Mesenchymal stem cell (in vitro differentiated cells and primary cell): ENCODE data around the gene FTO.

ENCODE experiments used
- DNase-seq: peaks from one replicate; pipeline ENCODE4 v3.0.0-alpha.2; 2013
- H2AFZ ChIP-seq: one replicate; pipeline ENCODE4 v1.6.1; 2013; ENCODE audit warnings: low read depth, mild to moderate bottlenecking, control low read depth, inconsistent platforms, low read length, moderate library complexity
- H2AK5ac ChIP-seq: 2 replicates; pipeline ENCODE4 v1.6.1; 2013; ENCODE audit warnings: low read length, moderate library complexity, mild to moderate bottlenecking, inconsistent platforms; ENCODE audit not compliant: severe bottlenecking
- H2BK120ac ChIP-seq: one replicate; pipeline ENCODE4 v1.6.1; 2013; ENCODE audit warnings: low read depth, mild to moderate bottlenecking, inconsistent platforms, low read length, moderate library complexity
- H2BK12ac ChIP-seq, 2 experiments: one replicate each; pipeline ENCODE4 v1.6.1; 2013; ENCODE audit warnings: inconsistent platforms in 2 of 2, low read length in 2 of 2, mild to moderate bottlenecking in 2 of 2, moderate library complexity in 2 of 2, control low read depth in 1 of 2
- H2BK15ac ChIP-seq: one replicate; pipeline ENCODE4 v1.6.1; 2013; ENCODE audit warnings: mild to moderate bottlenecking, low read depth, inconsistent platforms; ENCODE audit not compliant: poor library complexity, severe bottlenecking
- H2BK5ac ChIP-seq: 2 replicates; pipeline ENCODE4 v1.6.1; 2013; ENCODE audit warnings: low read depth, mild to moderate bottlenecking, low read length, control low read depth, inconsistent platforms; ENCODE audit not compliant: poor library complexity, severe bottlenecking
- H3K14ac ChIP-seq, 2 experiments: one replicate each; pipeline ENCODE4 v1.6.1; 2013; ENCODE audit warnings: inconsistent platforms in 2 of 2, low read length in 2 of 2, control low read depth in 1 of 2, mild to moderate bottlenecking in 1 of 2, moderate library complexity in 1 of 2
- H3K18ac ChIP-seq, 2 experiments: one replicate each; pipeline ENCODE4 v1.6.1; 2013; ENCODE audit warnings: inconsistent platforms in 2 of 2, low read length in 2 of 2, control low read depth in 1 of 2, low read depth in 1 of 2, mild to moderate bottlenecking in 1 of 2
- H3K23ac ChIP-seq, 2 experiments: one replicate each; pipeline ENCODE4 v1.6.1; 2013; ENCODE audit warnings: inconsistent platforms in 2 of 2, low read length in 2 of 2, mild to moderate bottlenecking in 2 of 2, moderate library complexity in 2 of 2, control low read depth in 1 of 2
- H3K27ac ChIP-seq: 2 replicates; pipeline ENCODE4 v1.5.1; 2013; ENCODE audit warnings: mild to moderate bottlenecking, moderate library complexity, low read length, control low read depth, inconsistent platforms; ENCODE audit not compliant: poor library complexity, severe bottlenecking
- H3K27me3 ChIP-seq, 2 experiments: 2 replicates each; pipeline versions ENCODE4 v1.6.1 to v1.7.0; 2013; ENCODE audit warnings: low read length in 2 of 2, mild to moderate bottlenecking in 2 of 2, moderate library complexity in 2 of 2, control low read depth in 1 of 2, inconsistent platforms in 1 of 2; ENCODE audit not compliant: control insufficient read depth in 1 of 2, insufficient read depth in 1 of 2
- H3K36me3 ChIP-seq, 2 experiments: 2 replicates each; pipeline versions ENCODE4 v1.6.1 to v1.7.0; 2013; ENCODE audit warnings: low read length in 2 of 2, control low read depth in 1 of 2, inconsistent platforms in 1 of 2, low read depth in 1 of 2, mild to moderate bottlenecking in 1 of 2; ENCODE audit not compliant: insufficient read depth in 2 of 2, control insufficient read depth in 1 of 2
- H3K4ac ChIP-seq, 2 experiments: one replicate each; pipeline ENCODE4 v1.6.1; 2013; ENCODE audit warnings: inconsistent platforms in 2 of 2, low read length in 2 of 2, mild to moderate bottlenecking in 2 of 2, moderate library complexity in 2 of 2, control low read depth in 1 of 2, low read depth in 1 of 2
- H3K4me1 ChIP-seq: 2 replicates; pipeline ENCODE4 v1.6.1; 2013; ENCODE audit warnings: low read depth, low read length, control low read depth; ENCODE audit not compliant: control insufficient read depth, insufficient read depth
- H3K4me2 ChIP-seq: 2 replicates; pipeline ENCODE4 v1.6.1; 2013; ENCODE audit warnings: low read length, mild to moderate bottlenecking, inconsistent platforms; ENCODE audit not compliant: poor library complexity, severe bottlenecking
- H3K4me3 ChIP-seq, 2 experiments: 2 replicates each; pipeline versions ENCODE4 v1.5.1 to v1.7.0; 2013; ENCODE audit warnings: low read length in 2 of 2, mild to moderate bottlenecking in 2 of 2, control low read depth in 1 of 2, low read depth in 1 of 2; ENCODE audit not compliant: insufficient read depth in 1 of 2
- H3K79me1 ChIP-seq: replicated peaks from 2 replicates; pipeline ENCODE4 v1.6.1; 2013; ENCODE audit warnings: mild to moderate bottlenecking, control low read depth, low read length, inconsistent platforms; ENCODE audit not compliant: poor library complexity, severe bottlenecking
- H3K9ac ChIP-seq: 2 replicates; pipeline ENCODE4 v1.7.0; 2013; ENCODE audit warnings: mild to moderate bottlenecking, low read length, moderate library complexity
- H3K9me3 ChIP-seq: 2 replicates; pipeline ENCODE4 v1.7.0; 2013; ENCODE audit warnings: mild to moderate bottlenecking, low read length; ENCODE audit not compliant: control insufficient read depth
- H4K8ac ChIP-seq: one replicate; pipeline ENCODE4 v1.6.1; 2013; ENCODE audit warnings: inconsistent platforms, mild to moderate bottlenecking, low read length, moderate library complexity
- H4K91ac ChIP-seq: one replicate; pipeline ENCODE4 v1.6.1; 2013; ENCODE audit warnings: mild to moderate bottlenecking, low read length, inconsistent platforms
- WGBS: methylation state at CpG from one replicate; pipeline ENCODE4 v1.1.7; 2013; ENCODE audit warnings: mixed read lengths; 5-methylcytosine and 5-hydroxymethylcytosine counted together

FTO gene

DNA sequence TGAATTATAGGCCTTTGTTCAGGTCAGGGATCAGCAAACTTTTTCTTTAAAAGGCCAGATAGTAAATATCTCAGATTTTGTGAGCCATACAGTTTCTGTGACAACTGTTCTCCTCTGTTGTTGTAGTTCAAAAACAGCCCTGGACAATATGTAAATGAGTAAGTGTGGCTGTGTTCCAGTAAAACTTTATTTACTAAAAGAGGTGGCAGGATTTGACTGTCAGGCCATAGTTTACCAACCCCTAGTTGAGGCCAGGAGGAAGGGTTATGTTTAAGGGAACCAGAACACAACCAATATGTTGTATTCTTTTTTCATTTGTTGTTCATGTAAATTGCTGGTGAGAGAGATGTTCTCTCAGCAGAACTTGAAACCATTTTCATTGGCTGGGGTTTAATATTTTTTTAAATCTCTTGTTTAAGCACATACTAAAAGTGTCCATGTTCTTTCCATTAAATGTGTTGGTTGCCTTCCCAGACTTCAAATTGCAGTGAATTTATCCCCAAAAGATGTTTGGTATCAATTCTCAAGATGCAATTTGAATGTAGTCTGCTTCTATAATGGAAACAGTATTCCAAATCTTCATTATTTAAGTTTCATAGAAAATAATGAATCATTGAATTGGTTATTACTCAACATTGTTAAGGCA, 260.3 kb downstream of the FTO start:
- no peak overlapping the region for H4K8ac ChIP-seq
- no peak for DNase-seq

DNA sequence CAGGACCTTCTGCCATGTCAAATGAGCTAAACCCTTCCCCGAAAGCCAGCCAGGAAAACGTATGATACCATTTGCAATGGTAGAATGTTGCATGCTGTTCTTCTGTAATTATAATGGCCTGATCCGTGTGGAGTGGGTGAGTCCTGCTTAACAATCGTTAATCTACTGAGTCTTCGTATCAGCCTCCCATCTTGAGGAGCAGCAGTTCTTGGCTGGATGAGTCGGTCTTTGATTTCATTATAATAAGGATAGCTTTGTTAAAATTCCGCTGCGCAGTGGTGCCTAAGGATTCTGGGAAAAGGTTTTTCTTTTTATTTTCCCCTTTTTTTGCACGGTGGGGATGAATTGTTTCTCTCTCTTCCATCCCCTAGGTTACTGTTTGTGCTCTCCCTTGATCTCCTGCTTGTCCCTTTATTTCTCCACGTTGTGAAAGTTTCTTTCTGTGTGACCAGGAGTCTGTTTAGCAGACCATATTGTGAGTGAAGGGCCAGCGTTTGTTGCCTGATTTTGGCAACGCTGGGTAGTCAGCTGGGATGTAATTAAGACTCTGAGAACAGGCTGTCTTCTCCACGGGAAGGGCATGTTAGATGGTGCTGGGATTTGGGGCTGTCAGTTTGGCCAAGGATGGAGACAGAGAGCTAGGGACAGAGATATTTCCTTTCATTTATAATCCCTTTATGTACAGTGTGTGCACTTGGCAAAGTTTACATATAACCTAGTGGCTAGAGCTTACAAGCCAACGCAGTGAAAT, 263.0 kb downstream of the FTO start:
- no peak overlapping the region for H3K9ac ChIP-seq
- H3K27ac ChIP-seq, result no peak overlapping the region
- no peak overlapping the region for H2BK12ac ChIP-seq
- H4K8ac ChIP-seq, result no peak overlapping the region
- DNase-seq, result no peak
- no peak overlapping the region for H2BK120ac ChIP-seq
- H2AFZ ChIP-seq, result no peak overlapping the region
- no peaks in the 10 kb centered on the region for H3K4me1 ChIP-seq
- H3K18ac ChIP-seq, result no peak overlapping the region
- H2BK5ac ChIP-seq, result no peak overlapping the region
- WGBS, result 92% methylated on average over 12 of the region's 14 CpGs
- no peak overlapping the region for H3K4ac ChIP-seq
- no peak overlapping the region for H4K91ac ChIP-seq
- H2BK15ac ChIP-seq, result no peak overlapping the region
- no peak overlapping the region for H3K4me3 ChIP-seq
- peaks cover 9% of the 10 kb centered on the region for H3K79me1 ChIP-seq
- peaks cover 0 to 2% of the 10 kb centered on the region in 2 experiments for H3K36me3 ChIP-seq
- no peak overlapping the region for H3K14ac ChIP-seq
- H3K27me3 ChIP-seq, result no peaks in the 10 kb centered on the region
- no peak overlapping the region for H3K4me2 ChIP-seq
- no peak overlapping the region for H3K23ac ChIP-seq
- H3K9me3 ChIP-seq, result no peaks in the 10 kb centered on the region
- H2AK5ac ChIP-seq, result no peak overlapping the region

More for the DNA sequence above, 260.3 kb downstream of the FTO start:
- H3K4me1 ChIP-seq, result no peaks in the 10 kb centered on the region
- H2AK5ac ChIP-seq, result no peak overlapping the region
- no peak overlapping the region for H2BK5ac ChIP-seq
- H3K9me3 ChIP-seq, result no peaks in the 10 kb centered on the region
- H3K18ac ChIP-seq, result no peak overlapping the region
- H2BK120ac ChIP-seq, result no peak overlapping the region
- no peaks in the 10 kb centered on the region for H3K36me3 ChIP-seq
- H3K27me3 ChIP-seq, result no peaks in the 10 kb centered on the region
- no peak overlapping the region for H4K91ac ChIP-seq
- no peak overlapping the region for H2AFZ ChIP-seq
- H2BK15ac ChIP-seq, result no peak overlapping the region
- no peak overlapping the region for H3K27ac ChIP-seq
- no peak overlapping the region for H3K4me2 ChIP-seq
- H3K9ac ChIP-seq, result no peak overlapping the region
- no peak overlapping the region for H3K4me3 ChIP-seq
- H2BK12ac ChIP-seq, result no peak overlapping the region
- peaks cover 7% of the 10 kb centered on the region for H3K79me1 ChIP-seq
- H3K14ac ChIP-seq, result no peak overlapping the region
- no peak overlapping the region for H3K23ac ChIP-seq
- no peak overlapping the region for H3K4ac ChIP-seq

DNA sequence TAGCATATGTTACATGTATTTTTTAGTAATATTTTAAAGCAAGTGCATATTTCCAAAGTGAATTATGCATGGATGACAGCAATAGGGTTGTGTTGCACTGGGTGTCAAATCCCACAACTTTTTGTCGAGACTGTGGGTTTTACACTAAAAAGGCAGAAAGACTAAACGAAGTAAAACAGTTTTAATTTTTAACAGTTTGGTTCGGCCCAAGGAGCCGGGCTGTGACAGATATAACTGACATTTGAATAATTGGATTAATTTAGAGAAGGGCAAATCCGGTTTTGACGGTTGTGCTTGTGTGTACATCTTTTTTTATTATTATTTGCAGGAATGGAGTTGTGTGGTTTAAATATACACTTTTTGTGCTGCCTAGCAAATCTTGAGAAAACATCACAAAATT, 263.6 kb downstream of the FTO start:
- WGBS, result 88% methylated on average over 6 of the region's 6 CpGs
- Histone ChIP-seq H3K9ac (no peak overlapping the region), H3K4me1 (no peaks in the 10 kb centered on the region), H2BK5ac (no peak overlapping the region), H2BK15ac (no peak overlapping the region), H2AK5ac (no peak overlapping the region), H3K14ac (no peak overlapping the region), H3K18ac (no peak overlapping the region), H2AFZ (no peak overlapping the region), H2BK12ac (no peak overlapping the region), H2BK120ac (no peak overlapping the region), H3K27me3 (no peaks in the 10 kb centered on the region), H3K36me3 (peaks cover 0 to 2% of the 10 kb centered on the region in 2 experiments), H3K27ac (no peak overlapping the region), H3K23ac (no peak overlapping the region), H3K4ac (no peak overlapping the region), H3K4me3 (no peak overlapping the region), H3K4me2 (no peak overlapping the region), H3K9me3 (no peaks in the 10 kb centered on the region), H4K8ac (no peak overlapping the region), H4K91ac (no peak overlapping the region), H3K79me1 (peaks cover 9% of the 10 kb centered on the region)
- DNase-seq, result no peak

DNA sequence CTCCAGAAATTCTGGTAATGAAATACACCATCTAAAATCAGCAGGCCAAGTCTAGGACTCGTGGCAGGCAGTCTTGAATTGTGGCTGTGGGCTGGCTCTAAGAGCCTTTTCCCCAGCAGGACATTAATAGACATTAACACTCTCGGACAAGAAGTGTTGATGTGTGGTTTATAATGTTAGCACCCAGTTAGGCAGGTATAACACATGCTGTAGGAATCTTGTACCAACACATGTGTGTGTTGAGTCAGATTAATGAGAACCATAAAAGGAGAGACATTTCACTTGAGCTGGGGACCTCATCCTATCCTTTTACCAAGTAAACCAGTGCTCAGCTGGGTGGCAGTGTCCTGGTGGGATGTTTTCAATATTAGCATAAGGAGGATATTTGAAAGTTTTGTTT, 264.5 kb downstream of the FTO start:
- H3K18ac ChIP-seq, result no peak overlapping the region
- H2BK120ac ChIP-seq, result no peak overlapping the region
- H3K9ac ChIP-seq, result peak overlapping the region; percentile 4
- H3K9me3 ChIP-seq, result no peaks in the 10 kb centered on the region
- H3K23ac ChIP-seq, result no peak overlapping the region
- no peak overlapping the region for H2BK5ac ChIP-seq
- H3K27me3 ChIP-seq, result no peaks in the 10 kb centered on the region
- H2BK15ac ChIP-seq, result no peak overlapping the region
- 59% methylated on average over 2 of the region's 2 CpGs for WGBS
- no peak overlapping the region for H3K4me2 ChIP-seq
- peaks cover 0 to 2% of the 10 kb centered on the region in 2 experiments for H3K36me3 ChIP-seq
- no peak overlapping the region for H3K27ac ChIP-seq
- H4K91ac ChIP-seq, result no peak overlapping the region
- no peak overlapping the region for H3K4me3 ChIP-seq
- no peak overlapping the region for H2AK5ac ChIP-seq
- no peak overlapping the region for H3K4ac ChIP-seq
- no peaks in the 10 kb centered on the region for H3K4me1 ChIP-seq
- H3K14ac ChIP-seq, result no peak overlapping the region
- no peak overlapping the region for H4K8ac ChIP-seq
- H2AFZ ChIP-seq, result no peak overlapping the region
- DNase-seq, result no peak
- H2BK12ac ChIP-seq, result no peak overlapping the region
- H3K79me1 ChIP-seq, result peaks cover 11% of the 10 kb centered on the region
